SK-N-SH (cell line): ENCODE measurements around the gene C20orf204. TPM values are rescaled to one million over a fixed set of nuclear protein-coding genes. Genes with fewer than 3 reads are reported as not detected.

Experiments used
- CTCF ChIA-PET: fragments of 300-600, 350-600 bp; formaldehyde crosslinking; extraction: SDS; loops from one replicate; lab custom pipeline; 2021; lab: Yijun Ruan, JAX
- POLR2A ChIA-PET: fragments of 350-600 bp; sonication (Branson Sonifier 250); formaldehyde crosslinking; extraction: SDS; loops from one replicate; lab custom pipeline; 2020; ENCODE audit warnings: antibody characterized with exemption, inconsistent platforms; lab: Yijun Ruan, JAX
- DNase-seq: peaks from one replicate; pipeline ENCODE4 v3.0.0; 2012
- H2AFZ ChIP-seq: fragments of 200-600 bp; sonication (generic); 2 replicates; pipeline ENCODE4 v1.8.1; 2016; ENCODE audit warnings: antibody characterized with exemption, mild to moderate bottlenecking, low read depth
- H3F3A ChIP-seq: fragments of 200-600 bp; sonication (generic); replicated peaks from 2 replicates; pipeline ENCODE3; 2016; ENCODE audit warnings: antibody characterized with exemption, mild to moderate bottlenecking; ENCODE audit not compliant: insufficient read depth
- H3K27ac ChIP-seq, 2 experiments: fragments of 200-500 bp in 1 of 2; fragments of 200-600 bp in 1 of 2; sonication (Bioruptor generic) in 1 of 2; sonication (generic), shearing (Covaris generic) in 1 of 2; 2 replicates each; pipeline versions ENCODE4 v1.5.1 to v1.6.1; 2014 to 2016; ENCODE audit warnings: low read depth in 2 of 2, inconsistent platforms in 1 of 2, low read length in 1 of 2, mild to moderate bottlenecking in 1 of 2, mixed read lengths in 1 of 2
- H3K27me3 ChIP-seq: fragments of 200-600 bp; sonication (generic), shearing (Covaris generic); 2 replicates; pipeline ENCODE4 v1.6.1; 2016; ENCODE audit warnings: mixed run types; ENCODE audit not compliant: insufficient read depth
- H3K36me3 ChIP-seq, 2 experiments: fragments of 200-500 bp in 1 of 2; fragments of 200-600 bp in 1 of 2; sonication (Bioruptor generic) in 1 of 2; sonication (generic) in 1 of 2; replicated peaks in 1 of 2; 2 replicates each; pipeline versions ENCODE3 to v1.5.1; 2014 to 2016; ENCODE audit warnings: low read length in 1 of 2, mild to moderate bottlenecking in 1 of 2; ENCODE audit not compliant: insufficient read depth in 2 of 2, control insufficient read depth in 1 of 2
- H3K4me1 ChIP-seq, 2 experiments: fragments of 200-500 bp in 1 of 2; fragments of 200-600 bp in 1 of 2; sonication (Bioruptor generic) in 1 of 2; sonication (generic), shearing (Covaris generic) in 1 of 2; 2 replicates each; pipeline versions ENCODE4 v1.5.1 to v1.6.1; 2014 to 2016; ENCODE audit warnings: low read depth in 1 of 2, low read length in 1 of 2, mixed run types in 1 of 2; ENCODE audit not compliant: insufficient read depth in 2 of 2, control insufficient read depth in 1 of 2
- H3K4me2 ChIP-seq: fragments of 200-600 bp; sonication (generic), shearing (Covaris generic); 2 replicates; pipeline ENCODE4 v1.6.1; 2017; ENCODE audit warnings: mixed run types
- H3K4me3 ChIP-seq, 2 experiments: fragments of 200-500 bp in 1 of 2; fragments of 200-600 bp in 1 of 2; sonication (Bioruptor generic) in 1 of 2; sonication (generic), shearing (Covaris generic) in 1 of 2; 2 replicates each; pipeline versions ENCODE4 v1.5.1 to v1.8.1; 2014 to 2016; ENCODE audit warnings: low read depth in 2 of 2, inconsistent platforms in 1 of 2, low read length in 1 of 2, mild to moderate bottlenecking in 1 of 2, mixed read lengths in 1 of 2, moderate library complexity in 1 of 2
- H3K79me2 ChIP-seq: fragments of 200-600 bp; sonication (generic); 2 replicates; pipeline ENCODE4 v1.8.1; 2017; ENCODE audit warnings: mild to moderate bottlenecking; ENCODE audit not compliant: insufficient read depth
- H3K9ac ChIP-seq: fragments of 200-600 bp; sonication (generic); 2 replicates; pipeline ENCODE4 v1.6.1; 2017; ENCODE audit warnings: mixed run types
- H3K9me2 ChIP-seq: fragments of 200-600 bp; sonication (generic); 2 replicates; pipeline ENCODE4 v1.6.1; 2017; ENCODE audit warnings: mixed run types
- H3K9me3 ChIP-seq: fragments of 200-600 bp; sonication (generic); 2 replicates; pipeline ENCODE4 v1.6.1; 2017; ENCODE audit warnings: mixed run types, mild to moderate bottlenecking, moderate library complexity
- H4K20me1 ChIP-seq: fragments of 200-600 bp; sonication (generic); 2 replicates; pipeline ENCODE4 v1.6.1; 2017; ENCODE audit warnings: mild to moderate bottlenecking, mixed run types; ENCODE audit not compliant: insufficient read depth
- CHD2 ChIP-seq: fragments of 150-350 bp; IDR thresholded peaks from 2 replicates; pipeline ENCODE4 v1.6.1; 2018; ENCODE audit warnings: low read length; ENCODE audit not compliant: partially characterized antibody
- EZH2phosphoT487 ChIP-seq: fragments of 200-600 bp; sonication (generic); IDR thresholded peaks from 2 replicates; pipeline ENCODE4 v1.6.1; 2017; ENCODE audit warnings: low read depth, mixed run types, mild to moderate bottlenecking, antibody characterized with exemption, moderate library complexity, borderline replicate concordance
- FOSL2 ChIP-seq: IDR thresholded peaks from 2 replicates; pipeline ENCODE4 v1.4.0; 2012; ENCODE audit warnings: low read depth, mild to moderate bottlenecking, moderate library complexity, borderline replicate concordance
- JUND ChIP-seq: IDR thresholded peaks from 2 replicates; pipeline ENCODE4 v1.4.0; 2012
- MEF2A ChIP-seq: IDR thresholded peaks from 2 replicates; pipeline ENCODE4 v1.4.0; 2012; ENCODE audit warnings: low read depth, borderline replicate concordance
- NFIC ChIP-seq: IDR thresholded peaks from 2 replicates; pipeline ENCODE4 v1.4.0; 2012; ENCODE audit warnings: borderline replicate concordance
- SIN3A ChIP-seq: IDR thresholded peaks from 2 replicates; pipeline ENCODE4 v1.6.1; 2012; ENCODE audit warnings: low read depth, mild to moderate bottlenecking, low read length, moderate library complexity, borderline replicate concordance
- ZBTB33 ChIP-seq: IDR thresholded peaks from 2 replicates; pipeline ENCODE4 v1.4.0; 2012; ENCODE audit warnings: low read depth, borderline replicate concordance
- WGBS: methylation state at CpG from one replicate; pipeline ENCODE4 v1.1.6; 2017; ENCODE audit warnings: low lambda C conversion rate; 5-methylcytosine and 5-hydroxymethylcytosine counted together
- polyA plus RNA-seq, 3 experiments: library from polyadenylated mRNA; depleted of rRNA; stranded (reverse); fragments of >200 nt; gene quantifications; 2 replicates each; pipeline ENCODE4 v1.2.3, GENCODE V29; 2012
- TF ChIP-seq, protein P1 (sequence below): IDR thresholded peaks from 2 replicates; pipeline ENCODE4 v1.4.0; 2012; ENCODE audit warnings: low read depth
- TF ChIP-seq, protein P2 (sequence below): fragments of 200-600 bp; sonication (generic); IDR thresholded peaks from 2 replicates; pipeline ENCODE4 v1.6.1; 2017; ENCODE audit warnings: antibody characterized with exemption, mild to moderate bottlenecking, moderate library complexity
- TF ChIP-seq, protein P3 (sequence below): fragments of 150-350 bp; IDR thresholded peaks from 2 replicates; pipeline ENCODE4 v1.6.1; 2016; ENCODE audit warnings: mild to moderate bottlenecking, low read depth, low read length

C20orf204 gene
- polyA plus RNA-seq, 1 of the 3 experiments (the other 2 are of a cell fraction) = 0.21 TPM

DNA sequence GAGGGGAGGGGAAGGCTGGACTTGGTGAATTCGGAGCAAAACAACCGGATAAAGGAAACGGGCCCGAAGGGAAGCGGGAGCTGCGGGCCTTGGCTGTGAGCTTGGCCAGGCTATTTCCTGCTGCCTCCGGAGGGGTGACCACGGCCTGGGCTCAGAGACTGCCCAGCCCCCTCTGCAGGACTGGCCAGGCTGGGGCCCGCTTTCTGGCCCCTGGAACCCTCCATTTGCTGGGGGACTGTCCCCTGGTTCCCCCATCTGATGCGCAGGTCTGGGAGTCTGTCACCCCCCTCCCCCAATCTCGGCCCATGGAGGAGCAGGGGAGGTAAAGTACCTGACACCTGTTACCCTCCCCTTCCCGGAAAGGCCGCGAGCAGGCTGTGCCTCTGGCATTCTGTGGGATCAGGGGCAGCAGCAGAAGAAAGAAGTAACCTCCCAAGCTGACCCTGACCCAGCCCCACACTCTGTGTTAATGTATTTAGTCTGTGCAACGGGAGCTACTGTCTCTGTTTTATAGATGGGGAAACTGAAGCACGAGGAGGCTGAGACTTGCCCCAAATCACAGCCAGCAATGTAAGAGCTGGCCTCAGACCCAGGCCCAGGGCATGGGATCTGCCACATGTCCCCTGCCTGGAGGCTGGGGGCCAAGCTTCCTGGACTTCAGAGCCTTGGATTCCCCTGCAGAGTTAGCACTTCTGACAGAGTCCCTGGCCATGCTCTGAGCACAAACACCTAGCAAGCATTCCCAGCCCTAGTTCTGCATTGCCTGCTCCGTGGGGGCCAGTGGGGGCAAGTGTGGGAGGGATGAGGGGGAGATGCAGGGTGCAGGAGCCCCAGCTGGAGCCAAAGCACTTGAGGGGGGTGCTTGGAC, 3.5 kb downstream of the C20orf204 start:
- WGBS = 18% methylated on average over 10 of the region's 17 CpGs
- Histone ChIP-seq H3K4me1 (peaks cover 0 to 13% of the 10 kb centered on the region in 2 experiments; a peak in 1 of 4 replicates), H3K4me2 (peak overlapping the region; percentile 82; the same call in 1 of the 2 replicates), H4K20me1 (0 out of 2 replicates have a peak, but pooled peaks cover 8% of the 10 kb centered on the region), H3K9ac (no peak overlapping the region), H3K27me3 (no peaks in the 10 kb centered on the region), H3K9me2 (no peaks in the 10 kb centered on the region), H3K36me3 (peaks cover 0 to 8% of the 10 kb centered on the region in 2 experiments), H3K4me3 (peak overlapping the region; percentile 42 to 57), H2AFZ (no peak overlapping the region), H3F3A (peaks cover 9% of the 10 kb centered on the region), H3K9me3 (no peaks in the 10 kb centered on the region), H3K27ac (no peak overlapping the region), H3K79me2 (no peaks in the 10 kb centered on the region)
- CTCF ChIA-PET = interaction anchor here (0.7 to 7.7 kb wide), 31 partner anchors 13 to 731 kb away, joined by 3 to 85 read pairs (median 6); partner anchors contain the start of genes LKAAEAR1, OPRL1, PRPF6 and RGS19
- no peak for DNase-seq
- TF ChIP-seq NFIC = no peak
- no peak for TF ChIP-seq SIN3A
- TF ChIP-seq, protein P1, sequence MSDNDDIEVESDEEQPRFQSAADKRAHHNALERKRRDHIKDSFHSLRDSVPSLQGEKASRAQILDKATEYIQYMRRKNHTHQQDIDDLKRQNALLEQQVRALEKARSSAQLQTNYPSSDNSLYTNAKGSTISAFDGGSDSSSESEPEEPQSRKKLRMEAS = no peak
- no peak for TF ChIP-seq FOSL2
- POLR2A ChIA-PET = interaction anchor here (3.6 kb wide), 1 partner anchor 58 kb away, joined by 18 read pairs; the partner anchor contains the start of gene PRPF6

GRCh38 chr20:64040231-64041039, 4.5 kb downstream of the C20orf204 start:
- WGBS = 79% methylated on average over 8 of the region's 12 CpGs
- POLR2A ChIA-PET = interaction anchor here (0.9 kb wide), 1 partner anchor 60 kb away, joined by 4 read pairs; the partner anchor contains the start of gene PRPF6

More at GRCh38 chr20:64040231-64041039, 4.5 kb downstream of the C20orf204 start:
- Histone ChIP-seq H3K9me2 (no peaks in the 10 kb centered on the region), H4K20me1 (0 out of 2 replicates have a peak, but pooled peaks cover 8% of the 10 kb centered on the region), H3K36me3 (peaks cover 0 to under 1% of the 10 kb centered on the region in 2 experiments), H3K27me3 (no peaks in the 10 kb centered on the region), H3K4me3 (no peak overlapping the region), H3K27ac (no peak overlapping the region), H3K9ac (no peak overlapping the region), H3K4me1 (peaks cover 0 to 13% of the 10 kb centered on the region in 2 experiments; a peak in 1 of 4 replicates), H3K9me3 (no peaks in the 10 kb centered on the region), H3K79me2 (no peaks in the 10 kb centered on the region), H2AFZ (no peak overlapping the region), H3K4me2 (no peak overlapping the region), H3F3A (peaks cover 10% of the 10 kb centered on the region)
- DNase-seq = no peak
- CTCF ChIA-PET = interaction anchor here (0.8 to 7.7 kb wide), 17 partner anchors 12 to 732 kb away, joined by 3 to 85 read pairs (median 10); partner anchors contain the start of genes LKAAEAR1, OPRL1, PRPF6 and RGS19
- TF ChIP-seq JUND (no peak), MEF2A (no peak), CHD2 (no peak), EZH2phosphoT487 (no peak), ZBTB33 (no peak)
- TF ChIP-seq, protein P2, sequence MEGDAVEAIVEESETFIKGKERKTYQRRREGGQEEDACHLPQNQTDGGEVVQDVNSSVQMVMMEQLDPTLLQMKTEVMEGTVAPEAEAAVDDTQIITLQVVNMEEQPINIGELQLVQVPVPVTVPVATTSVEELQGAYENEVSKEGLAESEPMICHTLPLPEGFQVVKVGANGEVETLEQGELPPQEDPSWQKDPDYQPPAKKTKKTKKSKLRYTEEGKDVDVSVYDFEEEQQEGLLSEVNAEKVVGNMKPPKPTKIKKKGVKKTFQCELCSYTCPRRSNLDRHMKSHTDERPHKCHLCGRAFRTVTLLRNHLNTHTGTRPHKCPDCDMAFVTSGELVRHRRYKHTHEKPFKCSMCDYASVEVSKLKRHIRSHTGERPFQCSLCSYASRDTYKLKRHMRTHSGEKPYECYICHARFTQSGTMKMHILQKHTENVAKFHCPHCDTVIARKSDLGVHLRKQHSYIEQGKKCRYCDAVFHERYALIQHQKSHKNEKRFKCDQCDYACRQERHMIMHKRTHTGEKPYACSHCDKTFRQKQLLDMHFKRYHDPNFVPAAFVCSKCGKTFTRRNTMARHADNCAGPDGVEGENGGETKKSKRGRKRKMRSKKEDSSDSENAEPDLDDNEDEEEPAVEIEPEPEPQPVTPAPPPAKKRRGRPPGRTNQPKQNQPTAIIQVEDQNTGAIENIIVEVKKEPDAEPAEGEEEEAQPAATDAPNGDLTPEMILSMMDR = no peak
- TF ChIP-seq, protein P3, sequence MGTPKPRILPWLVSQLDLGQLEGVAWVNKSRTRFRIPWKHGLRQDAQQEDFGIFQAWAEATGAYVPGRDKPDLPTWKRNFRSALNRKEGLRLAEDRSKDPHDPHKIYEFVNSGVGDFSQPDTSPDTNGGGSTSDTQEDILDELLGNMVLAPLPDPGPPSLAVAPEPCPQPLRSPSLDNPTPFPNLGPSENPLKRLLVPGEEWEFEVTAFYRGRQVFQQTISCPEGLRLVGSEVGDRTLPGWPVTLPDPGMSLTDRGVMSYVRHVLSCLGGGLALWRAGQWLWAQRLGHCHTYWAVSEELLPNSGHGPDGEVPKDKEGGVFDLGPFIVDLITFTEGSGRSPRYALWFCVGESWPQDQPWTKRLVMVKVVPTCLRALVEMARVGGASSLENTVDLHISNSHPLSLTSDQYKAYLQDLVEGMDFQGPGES = no peak
